Calu3 (cell line): ENCODE data around the gene CSF3R. TPM values are rescaled to one million over a fixed set of nuclear protein-coding genes. Genes with fewer than 3 reads are reported as not detected.

Experiments used
- BruUV-seq: library from RNA; stranded (reverse); fragments of 400-500 nt; replicated peaks from 2 replicates; lab custom pipeline; 2021; lab: Mats Ljungman, UMichigan
- CTCF ChIA-PET: fragments of 300-600 bp; sonication (Branson Sonifier 250); formaldehyde crosslinking; loops from one replicate; lab custom pipeline; 2022; ENCODE audit warnings: antibody characterized with exemption; lab: Charles Lee
- DNase-seq: peaks from one replicate; pipeline ENCODE4 v3.0.0; 2022
- H3K27ac Mint-ChIP-seq: one replicate; pipeline ENCODE4 v1.8.0; 2022; ENCODE audit warnings: mixed read lengths; ENCODE audit not compliant: unreplicated experiment
- H3K27me3 Mint-ChIP-seq: one replicate; pipeline ENCODE4 v1.8.0; 2022; ENCODE audit warnings: mixed read lengths; ENCODE audit not compliant: unreplicated experiment
- H3K36me3 Mint-ChIP-seq: one replicate; pipeline ENCODE4 v1.8.0; 2022; ENCODE audit warnings: mild to moderate bottlenecking, moderate library complexity, mixed read lengths; ENCODE audit not compliant: insufficient read depth, unreplicated experiment
- H3K4me1 Mint-ChIP-seq: one replicate; pipeline ENCODE4 v1.8.0; 2022; ENCODE audit warnings: mild to moderate bottlenecking, low read depth, mixed read lengths; ENCODE audit not compliant: unreplicated experiment
- H3K4me3 Mint-ChIP-seq: one replicate; pipeline ENCODE4 v1.8.0; 2022; ENCODE audit warnings: mild to moderate bottlenecking, low read depth, moderate library complexity, mixed read lengths; ENCODE audit not compliant: unreplicated experiment
- H3K9me3 Mint-ChIP-seq: one replicate; pipeline ENCODE4 v1.8.0; 2022; ENCODE audit warnings: low read depth, mixed read lengths; ENCODE audit not compliant: unreplicated experiment
- intact Hi-C: fragments of 100-400 bp; cut with micrococcal nuclease; formaldehyde crosslinking; loops from one replicate; pipeline ENCODE4 v1.10.0; 2022; ENCODE audit not compliant: unreplicated experiment
- total RNA-seq: library from RNA; stranded (reverse); gene quantifications from 2 replicates; pipeline ENCODE4 v1.2.3, GENCODE V29; 2022
- TF ChIP-seq, protein P1 (sequence below): fragments of 200-600 bp; IDR thresholded peaks from one replicate; pipeline ENCODE4 v1.8.0; 2022; ENCODE audit warnings: antibody characterized with exemption; ENCODE audit not compliant: unreplicated experiment

The CSF3R gene
- total RNA-seq, 1 experiment from 2014 or later = not detected

DNA sequence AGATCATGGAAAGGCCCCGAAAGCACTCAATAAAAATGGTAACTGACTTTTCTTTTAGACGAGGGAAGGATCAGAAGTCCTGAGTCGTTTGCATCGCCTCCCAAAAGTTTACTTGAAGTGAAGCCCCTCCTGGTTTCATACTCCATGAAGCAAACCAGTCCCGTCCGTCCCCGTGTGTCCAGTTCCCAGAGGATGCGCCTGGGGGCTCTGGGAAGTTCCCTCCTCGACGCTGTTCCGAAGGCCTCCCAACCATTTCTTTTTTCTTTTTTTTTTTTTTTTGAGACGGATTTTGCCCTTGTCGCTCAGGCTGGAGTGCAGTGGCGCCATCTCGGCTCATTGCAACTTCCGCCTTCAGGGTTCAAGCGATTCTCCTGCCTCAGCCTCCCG is 31.8 kb downstream of the CSF3R start:
- Mint-ChIP-seq H3K4me3 (peak overlapping the region; percentile 82), H3K36me3 (peaks cover 42% of the 10 kb centered on the region), H3K27me3 (no peaks in the 10 kb centered on the region), H3K9me3 (no peaks in the 10 kb centered on the region), H3K27ac (peak overlapping the region; percentile 95), H3K4me1 (peaks cover 9% of the 10 kb centered on the region)
- BruUV-seq = TSS peak; percentile 91
- intact Hi-C loops = no loop called here
- no peak for DNase-seq
- TF ChIP-seq, protein P1, sequence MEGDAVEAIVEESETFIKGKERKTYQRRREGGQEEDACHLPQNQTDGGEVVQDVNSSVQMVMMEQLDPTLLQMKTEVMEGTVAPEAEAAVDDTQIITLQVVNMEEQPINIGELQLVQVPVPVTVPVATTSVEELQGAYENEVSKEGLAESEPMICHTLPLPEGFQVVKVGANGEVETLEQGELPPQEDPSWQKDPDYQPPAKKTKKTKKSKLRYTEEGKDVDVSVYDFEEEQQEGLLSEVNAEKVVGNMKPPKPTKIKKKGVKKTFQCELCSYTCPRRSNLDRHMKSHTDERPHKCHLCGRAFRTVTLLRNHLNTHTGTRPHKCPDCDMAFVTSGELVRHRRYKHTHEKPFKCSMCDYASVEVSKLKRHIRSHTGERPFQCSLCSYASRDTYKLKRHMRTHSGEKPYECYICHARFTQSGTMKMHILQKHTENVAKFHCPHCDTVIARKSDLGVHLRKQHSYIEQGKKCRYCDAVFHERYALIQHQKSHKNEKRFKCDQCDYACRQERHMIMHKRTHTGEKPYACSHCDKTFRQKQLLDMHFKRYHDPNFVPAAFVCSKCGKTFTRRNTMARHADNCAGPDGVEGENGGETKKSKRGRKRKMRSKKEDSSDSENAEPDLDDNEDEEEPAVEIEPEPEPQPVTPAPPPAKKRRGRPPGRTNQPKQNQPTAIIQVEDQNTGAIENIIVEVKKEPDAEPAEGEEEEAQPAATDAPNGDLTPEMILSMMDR = no peak
- CTCF ChIA-PET = interaction anchor here (0.6 to 1.6 kb wide), 5 partner anchors 36 to 316 kb away, joined by 3 to 6 read pairs (median 3); no protein-coding TSS in a partner anchor

DNA sequence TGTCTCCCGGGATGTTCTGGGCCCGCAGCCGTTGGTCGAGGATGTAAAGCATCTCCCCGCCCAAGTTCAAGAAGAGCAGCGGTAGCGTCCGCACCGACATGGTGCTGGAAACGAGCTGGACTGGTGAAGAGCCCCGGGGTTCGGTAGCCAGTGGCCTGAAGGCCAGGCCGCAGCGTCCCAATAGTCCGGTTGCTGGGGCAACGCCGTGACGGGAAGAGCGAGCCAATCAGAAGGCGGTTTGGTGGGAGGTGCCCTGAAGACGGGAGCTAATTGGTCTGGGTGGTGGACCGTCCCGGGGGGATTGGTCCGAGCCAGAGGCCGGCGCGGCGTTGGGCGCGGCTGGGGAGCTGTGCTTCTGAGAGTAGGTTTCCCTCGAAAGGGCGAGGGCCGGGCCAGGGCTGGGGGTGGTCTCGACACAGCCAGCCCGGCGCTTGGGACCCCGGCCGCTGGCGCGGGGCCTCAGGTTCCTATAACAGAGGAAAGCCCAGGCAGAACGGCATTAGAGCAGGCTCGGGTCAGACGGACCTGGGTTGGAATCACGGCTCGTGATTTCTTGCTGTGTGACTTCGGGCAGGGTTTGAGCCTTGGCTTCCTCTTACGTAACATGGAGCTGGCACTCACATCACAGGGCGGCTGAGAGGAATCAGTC is 32.3 kb downstream of the CSF3R start, which contains the start of gene OSCP1:
Gene OSCP1, minus strand, starts transcription at position 182 of the 649 bp plus-strand sequence. Its CDS starts 82 bp downstream, at position 100.
- no peaks in the 10 kb centered on the region for H3K27me3 Mint-ChIP-seq
- no TSS peak for BruUV-seq
- peak within 1 kb of the TSS; percentile 95 for H3K27ac Mint-ChIP-seq
- intact Hi-C loops = no loop called here
- TF ChIP-seq, protein P1 = no peak
- H3K9me3 Mint-ChIP-seq = no peaks in the 10 kb centered on the region
- H3K4me1 Mint-ChIP-seq = peaks cover 9% of the 10 kb centered on the region
- peaks cover 41% of the 10 kb centered on the region for H3K36me3 Mint-ChIP-seq
- peak; percentile 94 for DNase-seq
- CTCF ChIA-PET = interaction anchor here (0.6 to 1.6 kb wide), 8 partner anchors 9 to 1242 kb away, joined by 3 to 6 read pairs (median 3); partner anchors contain the start of gene MRPS15
- H3K4me3 Mint-ChIP-seq = peak within 1 kb of the TSS; percentile 82

DNA sequence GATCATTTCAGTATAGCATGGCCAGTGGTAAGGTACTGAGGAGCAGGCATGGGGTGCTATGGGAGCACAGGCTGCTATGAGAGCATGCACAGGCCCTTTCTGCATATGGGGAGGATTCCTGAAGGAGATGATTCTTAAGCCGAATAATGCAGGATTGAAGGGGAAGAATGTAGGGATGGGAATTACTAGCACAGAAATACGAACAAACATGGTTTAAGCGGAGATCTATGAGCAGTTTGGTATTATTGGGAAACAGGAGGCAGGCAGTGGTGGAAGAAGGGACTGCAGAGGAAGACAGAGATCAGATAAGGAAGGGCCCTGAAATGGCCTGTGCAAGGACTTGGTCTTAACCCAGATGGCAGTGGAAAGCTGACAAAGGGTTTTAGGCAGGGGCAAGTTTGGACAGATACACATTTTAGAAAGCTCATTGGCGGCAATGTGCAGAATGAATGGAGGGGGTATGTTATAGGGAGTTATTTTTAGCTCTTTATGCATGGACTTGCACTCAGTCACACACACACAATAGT is 34.1 kb downstream of the CSF3R start:
- TF ChIP-seq, protein P1 = no peak
- no peak for DNase-seq
- no peaks in the 10 kb centered on the region for H3K9me3 Mint-ChIP-seq
- H3K27ac Mint-ChIP-seq = peak overlapping the region; percentile 95
- no TSS peak for BruUV-seq
- H3K4me3 Mint-ChIP-seq = no peak overlapping the region
- H3K27me3 Mint-ChIP-seq = no peaks in the 10 kb centered on the region
- CTCF ChIA-PET = no interaction called here
- peaks cover 29% of the 10 kb centered on the region for H3K36me3 Mint-ChIP-seq
- intact Hi-C loops = no loop called here
- H3K4me1 Mint-ChIP-seq = peaks cover 9% of the 10 kb centered on the region

DNA sequence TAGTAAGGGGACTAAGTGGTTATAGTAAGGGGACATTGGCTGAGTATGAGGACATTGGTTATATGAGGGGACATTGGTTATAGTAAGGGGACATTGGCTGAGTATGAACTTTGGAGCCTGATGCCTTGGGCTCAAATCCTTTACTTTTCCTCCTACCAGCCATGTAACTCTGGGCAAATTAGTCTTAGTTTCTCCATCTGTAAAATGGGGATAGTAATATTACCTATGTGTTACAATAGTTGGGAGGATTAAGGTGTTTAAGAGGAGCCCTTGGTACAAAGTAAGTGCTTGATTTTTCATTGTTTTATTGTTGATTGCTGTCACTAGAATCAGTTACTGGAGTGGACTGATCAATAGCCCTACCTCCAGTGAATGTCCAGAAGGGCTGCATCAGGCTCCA is 35.3 kb downstream of the CSF3R start:
- no TSS peak for BruUV-seq
- Mint-ChIP-seq H3K27me3 (no peaks in the 10 kb centered on the region), H3K36me3 (peaks cover 27% of the 10 kb centered on the region), H3K4me1 (peaks cover 9% of the 10 kb centered on the region), H3K9me3 (no peaks in the 10 kb centered on the region), H3K4me3 (no peak overlapping the region), H3K27ac (no peak overlapping the region)
- intact Hi-C loops = no loop called here
- DNase-seq = no peak
- CTCF ChIA-PET = no interaction called here
- TF ChIP-seq, protein P1 = no peak
